Natural killer cell treated with Interleukin-12 subunit alpha and Interleukin-12 subunit beta and Interleukin-15 and Interleukin-18, amount 100 ng/mL, for 72 hours (primary cell): ENCODE measurements around the gene RPS6KA2. TPM values are rescaled to one million over a fixed set of nuclear protein-coding genes. Genes with fewer than 3 reads are reported as not detected.
"Not testable (repeated sequence)": the region's sequence is repeated elsewhere in the genome, so short reads cannot be mapped to it uniquely, and the experiment has no call there.

Experiments used
- ATAC-seq, 2 donors: fragments of 150-1000 bp; cut with Tn5 transposase in 1 of 2; sonication (Bioruptor Pico), chemical (Tn5 transposase) in 1 of 2; 2 replicates each; pipeline ENCODE4 v1.10.0; 2021
- DNase-seq: peaks from one replicate; pipeline ENCODE4 v3.0.0; 2022; ENCODE audit warnings: low spot score
- H3K27ac Mint-ChIP-seq, 2 donors: 1 replicate in 1 of 2; 2 replicates in 1 of 2; pipeline ENCODE4 v1.8.0; 2022; ENCODE audit warnings: mixed read lengths in 2 of 2, mild to moderate bottlenecking in 1 of 2, moderate library complexity in 1 of 2
- H3K27me3 Mint-ChIP-seq, 2 donors: 1 replicate in 1 of 2; 2 replicates in 1 of 2; pipeline ENCODE4 v1.8.0; 2022; ENCODE audit warnings: mixed read lengths in 2 of 2
- H3K36me3 Mint-ChIP-seq: one replicate; pipeline ENCODE4 v1.8.0; 2022; ENCODE audit warnings: mixed read lengths
- H3K4me1 Mint-ChIP-seq, 2 donors: 1 replicate in 1 of 2; 2 replicates in 1 of 2; pipeline ENCODE4 v1.8.0; 2022; ENCODE audit warnings: low read depth in 2 of 2, mixed read lengths in 2 of 2, mild to moderate bottlenecking in 1 of 2
- H3K4me3 Mint-ChIP-seq: one replicate; pipeline ENCODE4 v1.8.0; 2022; ENCODE audit warnings: mixed read lengths
- H3K9me3 Mint-ChIP-seq: 2 replicates; pipeline ENCODE4 v1.8.0; 2022; ENCODE audit warnings: mixed read lengths
- total RNA-seq, 2 donors: library from RNA; stranded (reverse); gene quantifications; one replicate each; pipeline ENCODE4 v1.2.3, GENCODE V29; 2022

Gene RPS6KA2
- total RNA-seq, 2 donors from 2014 or later: 2.8 to 3.8 TPM

- no peak for DNase-seq
- no peak for ATAC-seq
- Mint-ChIP-seq H3K9me3 (no peaks in the 10 kb centered on the region), H3K27ac (peak overlapping the region; percentile 20 to 59), H3K4me1 (peaks cover 28 to 29% of the 10 kb centered on the region in 2 donors), H3K27me3 (peaks cover under 1 to 6% of the 10 kb centered on the region in 2 donors), H3K36me3 (no peaks in the 10 kb centered on the region), H3K4me3 (peak overlapping the region; percentile 72)
These were observed 85.0 kb downstream of the RPS6KA2 start for GRCh38 chr6:166541876-166542579.

- no peaks in the 10 kb centered on the region for H3K36me3 Mint-ChIP-seq
- H3K4me3 Mint-ChIP-seq: peak overlapping the region; percentile 72
These were observed 85.7 kb downstream of the RPS6KA2 start for GRCh38 chr6:166541366-166541765.

GRCh38 chr6:166540631-166541331 lies 86.3 kb downstream of the RPS6KA2 start:
- DNase-seq (peak; percentile 65), ATAC-seq (peak; percentile 91 to 92)
- H3K4me1 Mint-ChIP-seq: peaks cover 28 to 29% of the 10 kb centered on the region in 2 donors
- H3K4me3 Mint-ChIP-seq: peak overlapping the region; percentile 72
- peaks cover 0 to 4% of the 10 kb centered on the region in 2 donors for H3K27me3 Mint-ChIP-seq
- H3K9me3 Mint-ChIP-seq: no peaks in the 10 kb centered on the region
- no peaks in the 10 kb centered on the region for H3K36me3 Mint-ChIP-seq
- H3K27ac Mint-ChIP-seq: no peak overlapping the region

More at GRCh38 chr6:166541366-166541765, 85.7 kb downstream of the RPS6KA2 start:
- Mint-ChIP-seq H3K9me3 (no peaks in the 10 kb centered on the region), H3K4me1 (peaks cover 28 to 29% of the 10 kb centered on the region in 2 donors), H3K27ac (peak overlapping the region; percentile 20 to 59), H3K27me3 (peaks cover 0 to 6% of the 10 kb centered on the region in 2 donors)
- no peak for ATAC-seq
- DNase-seq: no peak

- no peak for DNase-seq
- H3K27ac Mint-ChIP-seq: no peak overlapping the region
- H3K4me1 Mint-ChIP-seq: peaks cover 28 to 29% of the 10 kb centered on the region in 2 donors
- H3K27me3 Mint-ChIP-seq: no peaks in the 10 kb centered on the region
- ATAC-seq: no peak
- H3K4me3 Mint-ChIP-seq: no peak overlapping the region
- H3K36me3 Mint-ChIP-seq: no peaks in the 10 kb centered on the region
- no peaks in the 10 kb centered on the region for H3K9me3 Mint-ChIP-seq
These were observed 87.5 kb downstream of the RPS6KA2 start for GRCh38 chr6:166539543-166539942.

GRCh38 chr6:166539011-166539385 lies 88.1 kb downstream of the RPS6KA2 start:
- H3K4me3 Mint-ChIP-seq, H3K27me3 Mint-ChIP-seq, DNase-seq, ATAC-seq, H3K27ac Mint-ChIP-seq, H3K36me3 Mint-ChIP-seq, H3K9me3 Mint-ChIP-seq: not testable (repeated sequence)
- H3K4me1 Mint-ChIP-seq: peaks cover 28 to 29% of the 10 kb centered on the region in 2 donors

GRCh38 chr6:166538297-166539010 lies 88.6 kb downstream of the RPS6KA2 start:
- H3K4me3 Mint-ChIP-seq: no peak overlapping the region
- no peak overlapping the region for H3K27ac Mint-ChIP-seq
- peaks cover 28 to 29% of the 10 kb centered on the region in 2 donors for H3K4me1 Mint-ChIP-seq
- H3K9me3 Mint-ChIP-seq: no peaks in the 10 kb centered on the region
- no peak for ATAC-seq
- no peak for DNase-seq
- no peaks in the 10 kb centered on the region for H3K36me3 Mint-ChIP-seq
- no peaks in the 10 kb centered on the region for H3K27me3 Mint-ChIP-seq

GRCh38 chr6:166534658-166535406 lies 92.2 kb downstream of the RPS6KA2 start:
- Mint-ChIP-seq H3K36me3 (no peaks in the 10 kb centered on the region), H3K4me1 (peaks cover 5 to 8% of the 10 kb centered on the region in 2 donors), H3K27ac (no peak overlapping the region), H3K4me3 (no peak overlapping the region), H3K27me3 (no peaks in the 10 kb centered on the region), H3K9me3 (no peaks in the 10 kb centered on the region)
- DNase-seq (no peak), ATAC-seq (no peak)

- ATAC-seq: peak in 1 of 2 donors; percentile 40
- H3K4me1 Mint-ChIP-seq: no peaks in the 10 kb centered on the region
- no peaks in the 10 kb centered on the region for H3K36me3 Mint-ChIP-seq
- H3K27me3 Mint-ChIP-seq: no peaks in the 10 kb centered on the region
- no peak overlapping the region for H3K4me3 Mint-ChIP-seq
- no peak overlapping the region for H3K27ac Mint-ChIP-seq
- DNase-seq: no peak
- H3K9me3 Mint-ChIP-seq: no peaks in the 10 kb centered on the region
These were observed 93.7 kb downstream of the RPS6KA2 start for GRCh38 chr6:166533205-166533824.

- H3K27me3 Mint-ChIP-seq: no peaks in the 10 kb centered on the region
- DNase-seq (no peak), ATAC-seq (peak in 1 of 2 donors; percentile 11)
- H3K4me1 Mint-ChIP-seq: peaks cover 0 to 4% of the 10 kb centered on the region in 2 donors
- no peak overlapping the region for H3K27ac Mint-ChIP-seq
- no peak overlapping the region for H3K4me3 Mint-ChIP-seq
- H3K9me3 Mint-ChIP-seq: no peaks in the 10 kb centered on the region
- H3K36me3 Mint-ChIP-seq: no peaks in the 10 kb centered on the region
These were observed 94.7 kb downstream of the RPS6KA2 start for GRCh38 chr6:166532302-166532701.

GRCh38 chr6:166530211-166531095 lies 96.6 kb downstream of the RPS6KA2 start:
- Mint-ChIP-seq H3K36me3 (no peaks in the 10 kb centered on the region), H3K4me3 (no peak overlapping the region), H3K9me3 (no peaks in the 10 kb centered on the region), H3K27ac (no peak overlapping the region), H3K4me1 (peaks cover 0 to 4% of the 10 kb centered on the region in 2 donors), H3K27me3 (peaks cover 0 to 2% of the 10 kb centered on the region in 2 donors)
- ATAC-seq: no peak
- DNase-seq: no peak

GRCh38 chr6:166529586-166529985 lies 97.5 kb downstream of the RPS6KA2 start:
- Mint-ChIP-seq H3K4me1 (peaks cover 0 to 4% of the 10 kb centered on the region in 2 donors), H3K27me3 (peaks cover 0 to 2% of the 10 kb centered on the region in 2 donors), H3K9me3 (no peaks in the 10 kb centered on the region), H3K36me3 (no peaks in the 10 kb centered on the region), H3K27ac (no peak overlapping the region), H3K4me3 (no peak overlapping the region)
- DNase-seq (no peak), ATAC-seq (no peak)

GRCh38 chr6:166529058-166529457 lies 98.0 kb downstream of the RPS6KA2 start:
- not testable (repeated sequence) for H3K27me3 Mint-ChIP-seq, H3K27ac Mint-ChIP-seq, H3K4me1 Mint-ChIP-seq, H3K9me3 Mint-ChIP-seq, H3K36me3 Mint-ChIP-seq, ATAC-seq, DNase-seq, H3K4me3 Mint-ChIP-seq
